Transverse colon (tissue), 4 donors: ENCODE measurements around the gene TXNRD3. TPM values are rescaled to one million over a fixed set of nuclear protein-coding genes. Genes with fewer than 3 reads are reported as not detected.

ENCODE experiments used
- DNase-seq: peaks from one replicate; pipeline ENCODE4 v3.0.0-alpha.2; 2019
- H3K27ac ChIP-seq, 4 donors: fragments of 200-600 bp; sonication (generic); 2 replicates each; pipeline ENCODE4 v1.5.1; 2016 to 2018; ENCODE audit warnings: inconsistent platforms in 4 of 4
- H3K27me3 ChIP-seq: fragments of 200-600 bp; sonication (generic); 2 replicates; pipeline ENCODE4 v1.5.1; 2017; ENCODE audit warnings: inconsistent platforms
- H3K36me3 ChIP-seq, 4 donors: fragments of 200-600 bp; sonication (generic); 2 replicates each; pipeline ENCODE4 v1.5.1; 2017 to 2019; ENCODE audit warnings: inconsistent platforms in 4 of 4
- H3K4me1 ChIP-seq, 4 donors: fragments of 200-600 bp; sonication (generic); 2 replicates each; pipeline ENCODE4 v1.5.1; 2017 to 2020; ENCODE audit warnings: inconsistent platforms in 4 of 4
- H3K4me3 ChIP-seq, 4 donors: fragments of 200-600 bp; sonication (generic); 1 replicate in 1 of 4; 2 replicates in 3 of 4; pipeline versions ENCODE4 v1.5.1 to v1.6.1; 2017 to 2019; ENCODE audit warnings: inconsistent platforms in 4 of 4
- H3K9me3 ChIP-seq, 2 donors: fragments of 200-600 bp; sonication (generic); 2 replicates each; pipeline ENCODE4 v1.5.1; 2017 to 2019; ENCODE audit warnings: inconsistent platforms in 2 of 2
- EP300 ChIP-seq: sonication (generic); formaldehyde crosslinking; IDR thresholded peaks from one replicate; pipeline ENCODE4 v1.6.1; 2017; ENCODE audit warnings: antibody characterized with exemption, low read depth
- POLR2A ChIP-seq: fragments of 450-650 bp; IDR thresholded peaks from one replicate; pipeline ENCODE4 v1.6.1; 2016; ENCODE audit warnings: antibody characterized with exemption, mild to moderate bottlenecking, moderate library complexity
- POLR2AphosphoS5 ChIP-seq, 3 donors: sonication (generic); formaldehyde crosslinking; IDR thresholded peaks; one replicate each; pipeline ENCODE4 v1.6.1; 2016; ENCODE audit warnings: antibody characterized with exemption in 3 of 3
- WGBS, 2 donors: methylation state at CpG; one replicate each; pipeline ENCODE4 v1.1.5; 2018; ENCODE audit warnings: low coverage in 1 of 2; 5-methylcytosine and 5-hydroxymethylcytosine counted together
- in situ Hi-C, 4 donors: fragments of 200-750 bp; cut with MboI; loops; one replicate each; pipeline versions ENCODE4 v1.15.0 to v1.15.1; 2017; ENCODE audit warnings: low sequenced_read_pairs in 3 of 4, low pct_ligation_motif_present in 1 of 4, low pct_unique_long_range_greater_than_20kb in 1 of 4
- intact Hi-C: fragments of 100-400 bp; cut with DNase I; formaldehyde crosslinking; loops from one replicate; pipeline ENCODE4 v1.15.1; 2023; ENCODE audit warnings: low total_unique reads
- total RNA-seq, 4 donors: library from RNA; depleted of rRNA; stranded (reverse); fragments of >200 nt; gene quantifications; one replicate each; pipeline ENCODE4 v1.1.0, GENCODE V29; 2016
- TF ChIP-seq, protein P1 (sequence below), 5 experiments: fragments of 200-600 bp in 3 of 5; fragments of 450-650 bp in 2 of 5; sonication (generic) in 3 of 5; IDR thresholded peaks; 1 replicate in 2 of 5; 2 replicates in 3 of 5; pipeline ENCODE4 v1.5.1; 2016 to 2017; ENCODE audit warnings: antibody characterized with exemption in 5 of 5, inconsistent platforms in 3 of 5, mild to moderate bottlenecking in 2 of 5, moderate library complexity in 1 of 5

TXNRD3 gene
- total RNA-seq, 4 donors from 2014 or later, result 2.0 to 6.4 (median 3.5) TPM

DNA sequence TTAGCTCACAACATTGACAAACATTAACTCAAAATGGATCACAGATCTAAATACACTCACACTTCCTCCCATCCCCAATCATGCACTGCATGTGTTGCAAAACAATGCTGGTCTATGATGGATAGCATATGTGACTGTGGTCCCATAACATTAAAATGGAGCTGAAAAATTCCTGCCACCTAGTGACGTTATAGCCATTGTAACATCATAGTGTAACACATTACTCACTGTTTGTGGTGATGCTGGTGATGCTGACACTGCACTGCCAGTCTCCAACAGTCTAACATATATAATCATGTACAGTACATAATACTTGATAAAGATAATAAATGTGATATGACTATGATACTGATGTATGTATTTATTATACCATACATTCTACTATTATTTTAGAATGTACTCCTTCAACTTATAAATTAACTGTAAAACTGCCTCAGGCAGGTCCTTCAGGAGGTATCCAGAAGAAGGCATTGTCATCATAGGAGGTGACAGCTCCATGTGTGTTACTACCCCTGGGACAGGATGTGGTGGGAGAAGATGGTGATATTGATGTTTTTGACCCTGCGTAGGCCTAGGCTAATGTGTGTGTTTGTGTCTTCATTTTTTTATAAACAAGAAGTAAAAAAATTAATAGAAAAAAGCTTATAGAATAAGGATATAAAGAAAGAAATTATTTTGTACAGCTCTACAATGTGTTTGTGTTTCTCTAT, 41.3 kb downstream of the TXNRD3 start:
- Histone ChIP-seq H3K9me3 (no peaks in the 10 kb centered on the region), H3K36me3 (peaks cover 0 to 4% (median 0%) of the 10 kb centered on the region in 4 donors), H3K4me3 (no peak overlapping the region), H3K27ac (no peak overlapping the region), H3K4me1 (no peaks in the 10 kb centered on the region), H3K27me3 (no peaks in the 10 kb centered on the region)
- intact Hi-C loops, result no loop called here
- no peak for DNase-seq
- 56 to 71% methylated on average over 2 of the region's 2 CpGs for WGBS, 2 donors
- TF ChIP-seq, protein P1, sequence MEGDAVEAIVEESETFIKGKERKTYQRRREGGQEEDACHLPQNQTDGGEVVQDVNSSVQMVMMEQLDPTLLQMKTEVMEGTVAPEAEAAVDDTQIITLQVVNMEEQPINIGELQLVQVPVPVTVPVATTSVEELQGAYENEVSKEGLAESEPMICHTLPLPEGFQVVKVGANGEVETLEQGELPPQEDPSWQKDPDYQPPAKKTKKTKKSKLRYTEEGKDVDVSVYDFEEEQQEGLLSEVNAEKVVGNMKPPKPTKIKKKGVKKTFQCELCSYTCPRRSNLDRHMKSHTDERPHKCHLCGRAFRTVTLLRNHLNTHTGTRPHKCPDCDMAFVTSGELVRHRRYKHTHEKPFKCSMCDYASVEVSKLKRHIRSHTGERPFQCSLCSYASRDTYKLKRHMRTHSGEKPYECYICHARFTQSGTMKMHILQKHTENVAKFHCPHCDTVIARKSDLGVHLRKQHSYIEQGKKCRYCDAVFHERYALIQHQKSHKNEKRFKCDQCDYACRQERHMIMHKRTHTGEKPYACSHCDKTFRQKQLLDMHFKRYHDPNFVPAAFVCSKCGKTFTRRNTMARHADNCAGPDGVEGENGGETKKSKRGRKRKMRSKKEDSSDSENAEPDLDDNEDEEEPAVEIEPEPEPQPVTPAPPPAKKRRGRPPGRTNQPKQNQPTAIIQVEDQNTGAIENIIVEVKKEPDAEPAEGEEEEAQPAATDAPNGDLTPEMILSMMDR (IDR thresholded peaks at IDR 0.05), result no peak
- no peak for TF ChIP-seq EP300
- no peak for TF ChIP-seq POLR2A
- TF ChIP-seq POLR2AphosphoS5 (IDR thresholded peaks at IDR 0.05), result no peak
- in situ Hi-C loops, result no loop called here

DNA sequence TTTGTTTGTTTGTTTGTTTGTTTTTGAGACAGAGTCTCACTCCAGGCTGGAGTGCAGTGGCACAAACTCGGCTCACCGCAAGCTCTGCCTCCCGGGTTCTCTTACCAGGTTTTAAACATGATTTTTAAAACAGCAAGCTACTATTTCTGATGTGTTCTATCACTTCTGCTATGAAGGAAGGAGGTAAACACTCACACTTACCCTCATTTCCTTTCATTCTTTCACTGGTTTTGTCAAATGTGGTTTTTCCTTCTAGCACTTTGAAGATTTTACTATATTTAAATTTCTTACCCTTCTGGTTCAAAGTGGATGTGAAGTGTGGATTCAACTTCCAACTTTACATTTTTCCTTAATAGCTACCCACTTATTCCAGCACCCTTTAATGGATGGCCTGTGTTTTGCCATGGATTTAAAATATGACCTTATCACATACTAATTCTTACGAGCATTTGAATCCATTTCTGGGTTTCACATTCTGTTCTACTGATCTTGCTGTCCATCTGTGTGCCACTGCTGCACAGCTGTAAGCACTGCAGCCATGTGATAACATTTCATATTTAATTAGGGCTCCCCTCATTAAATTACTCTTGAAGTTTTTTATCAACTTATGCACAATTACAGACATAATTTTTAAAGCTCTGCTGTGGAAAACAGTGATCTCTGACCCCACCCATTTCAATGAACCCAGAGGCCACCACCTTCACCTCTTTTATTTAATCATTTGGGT, 42.3 kb downstream of the TXNRD3 start:
- TF ChIP-seq EP300, result no peak
- no peak for TF ChIP-seq POLR2A
- TF ChIP-seq POLR2AphosphoS5 (IDR thresholded peaks at IDR 0.05), result no peak
- TF ChIP-seq, protein P1 (IDR thresholded peaks at IDR 0.05), result no peak
- Histone ChIP-seq H3K27ac (no peak overlapping the region), H3K27me3 (no peaks in the 10 kb centered on the region), H3K4me3 (no peak overlapping the region), H3K36me3 (peaks cover 0 to 12% (median 0%) of the 10 kb centered on the region in 4 donors), H3K9me3 (no peaks in the 10 kb centered on the region), H3K4me1 (no peaks in the 10 kb centered on the region)
- intact Hi-C loops, result no loop called here
- DNase-seq, result no peak
- in situ Hi-C loops, result no loop called here
- 76 to 92% methylated on average over 1 to 4 of the region's 4 CpGs for WGBS, 2 donors

DNA sequence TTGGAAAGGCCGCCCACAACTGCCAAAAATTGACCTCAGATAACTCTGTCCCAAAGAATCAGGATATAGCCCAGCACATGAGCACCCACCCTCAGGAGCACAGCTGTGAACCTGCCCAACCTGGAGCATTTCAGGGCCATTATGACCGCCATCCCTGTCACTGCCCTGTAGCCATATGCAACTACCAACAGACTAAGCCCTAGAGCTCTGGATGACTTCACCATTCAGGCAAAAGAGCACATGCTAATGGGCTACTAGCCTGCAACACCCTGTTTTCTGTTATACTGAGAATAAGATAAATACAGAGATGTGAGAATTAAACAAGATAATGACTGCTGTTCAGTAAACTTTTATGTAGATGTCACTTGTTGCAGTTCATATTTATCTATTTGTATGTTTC, 45.0 kb downstream of the TXNRD3 start:
- intact Hi-C loops (no loop called here), in situ Hi-C loops (no loop called here)
- H3K4me1 ChIP-seq, result no peaks in the 10 kb centered on the region
- H3K27ac ChIP-seq, result no peak overlapping the region
- H3K4me3 ChIP-seq, result no peak overlapping the region
- H3K27me3 ChIP-seq, result no peaks in the 10 kb centered on the region
- DNase-seq, result no peak
- H3K36me3 ChIP-seq, result peaks cover 0 to 12% (median 2%) of the 10 kb centered on the region in 4 donors
- no peaks in the 10 kb centered on the region for H3K9me3 ChIP-seq
- WGBS, 2 donors, result 87% methylated on average over 2 of the region's 2 CpGs; no CpG with 5 or more reads in 1 of the 2 donors
- TF ChIP-seq POLR2AphosphoS5 (IDR thresholded peaks at IDR 0.05) (no peak), EP300 (no peak), POLR2A (no peak)
- TF ChIP-seq, protein P1 (IDR thresholded peaks at IDR 0.05), result no peak

DNA sequence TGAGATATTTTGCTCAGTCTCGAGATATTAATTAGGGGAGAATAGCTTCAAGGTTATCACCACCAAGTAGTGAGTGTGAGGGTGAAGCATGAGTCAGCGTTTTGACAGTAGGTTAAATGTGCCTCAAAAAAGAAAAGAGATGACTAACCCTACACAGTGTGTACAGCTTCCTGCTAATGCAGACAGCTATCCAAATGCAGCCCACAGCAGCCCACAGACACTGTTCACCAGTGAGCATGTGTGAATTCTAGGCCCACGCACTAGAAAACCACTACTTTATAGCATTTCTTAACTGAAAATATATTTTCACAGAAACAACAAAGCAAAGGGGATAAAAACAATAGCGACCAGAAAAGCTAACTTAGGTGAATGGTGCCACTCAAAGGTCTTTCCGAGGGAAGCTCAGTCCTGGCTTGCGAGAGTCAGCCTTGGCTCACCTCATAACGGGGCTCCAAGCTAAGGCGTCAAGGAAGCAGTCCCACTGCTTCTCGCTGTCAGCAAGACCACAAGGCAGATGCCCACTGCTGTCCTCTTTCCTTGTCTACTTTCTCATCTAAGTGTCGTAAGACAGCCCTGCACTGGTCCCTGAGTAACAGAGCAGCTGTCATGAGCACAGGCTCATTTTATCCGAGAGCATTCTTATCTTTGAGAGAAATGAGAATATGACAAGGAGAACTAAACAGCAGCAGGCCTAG, 47.6 kb downstream of the TXNRD3 start:
- no peak for DNase-seq
- intact Hi-C loops, result no loop called here

More for the DNA sequence above, 47.6 kb downstream of the TXNRD3 start:
- Histone ChIP-seq H3K27ac (no peak overlapping the region), H3K4me1 (no peaks in the 10 kb centered on the region), H3K27me3 (no peaks in the 10 kb centered on the region), H3K36me3 (peaks cover 0 to 12% (median 2%) of the 10 kb centered on the region in 4 donors), H3K4me3 (no peak overlapping the region), H3K9me3 (no peaks in the 10 kb centered on the region)
- in situ Hi-C loops, result no loop called here
- WGBS, 2 donors, result 90% methylated on average over 5 to 11 of the region's 11 CpGs
- TF ChIP-seq EP300 (no peak), POLR2AphosphoS5 (IDR thresholded peaks at IDR 0.05) (no peak), POLR2A (no peak)
- TF ChIP-seq, protein P1 (IDR thresholded peaks at IDR 0.05), result no peak
